ENCODE data around the gene EXO5.
A peak's percentile ranks its signal among the peaks of the same experiment; 100 is the strongest.
"Not testable (repeated sequence)": the region's sequence is repeated elsewhere in the genome, so short reads cannot be mapped to it uniquely, and the experiment has no call there.

EXO5 gene

GRCh38 chr1:40508375-40509341 lies at the start of gene EXO5:
TSS of gene EXO5 (plus strand) at chr1:40508767. CDS start at chr1:40514545, 5,778 bp downstream.
- DNase-seq: peak; percentile 78

GRCh38 chr1:40462956-40463590 lies 45.5 kb upstream of the EXO5 start:
- DNase-seq: no peak

- no peak for DNase-seq
Observed at GRCh38 chr1:40469327-40469726, 39.2 kb upstream of the EXO5 start.

- no peak for DNase-seq
Observed at GRCh38 chr1:40475268-40475667, 33.3 kb upstream of the EXO5 start.

- peak; percentile 61 for DNase-seq
Observed at GRCh38 chr1:40476924-40477677, 31.5 kb upstream of the EXO5 start, which contains the start of gene ZFP69. TSS of gene ZFP69 (plus strand) at chr1:40477290. CDS start at chr1:40479362, 2,072 bp downstream.

GRCh38 chr1:40477678-40478053 lies 30.9 kb upstream of the EXO5 start:
- DNase-seq: peak; percentile 23

GRCh38 chr1:40478276-40478675 lies 30.3 kb upstream of the EXO5 start:
- DNase-seq: no peak

- DNase-seq: no peak
Observed at GRCh38 chr1:40479156-40479555, 29.4 kb upstream of the EXO5 start.

GRCh38 chr1:40495315-40495903 lies 13.2 kb upstream of the EXO5 start:
- no peak for DNase-seq

- not testable (repeated sequence) for DNase-seq
Observed at GRCh38 chr1:40502651-40503050, 5.9 kb upstream of the EXO5 start.

GRCh38 chr1:40507973-40508372 lies 594 bp upstream of the EXO5 start:
- no peak for DNase-seq

GRCh38 chr1:40519517-40519916 lies 10.9 kb downstream of the EXO5 start:
- DNase-seq: no peak

GRCh38 chr1:40530735-40531380 lies 22.3 kb downstream of the EXO5 start:
- peak; percentile 0 for DNase-seq

- DNase-seq: peak; percentile 83
Observed at GRCh38 chr1:40531381-40532061, 23.0 kb downstream of the EXO5 start, which contains the start of gene ZNF684. TSS of gene ZNF684 (plus strand) at chr1:40531637. CDS start at chr1:40533167, 1,530 bp downstream.

- DNase-seq: no peak
Observed at GRCh38 chr1:40532062-40532389, 23.5 kb downstream of the EXO5 start.

- DNase-seq: peak; percentile 47
Observed at GRCh38 chr1:40532844-40533424, 24.4 kb downstream of the EXO5 start.

- no peak for DNase-seq
Observed at GRCh38 chr1:40534589-40534988, 26.0 kb downstream of the EXO5 start.

GRCh38 chr1:40535732-40536131 lies 27.2 kb downstream of the EXO5 start:
- no peak for DNase-seq

- DNase-seq: no peak
Observed at GRCh38 chr1:40539338-40539737, 30.8 kb downstream of the EXO5 start.

- DNase-seq: no peak
Observed at GRCh38 chr1:40546957-40547356, 38.4 kb downstream of the EXO5 start.

GRCh38 chr1:40553017-40553416 lies 44.5 kb downstream of the EXO5 start:
- DNase-seq: no peak
